Measurements from ENCODE around the gene CCDC122. TPM values are rescaled to one million over a fixed set of nuclear protein-coding genes. Genes with fewer than 3 reads are reported as not detected.

The CCDC122 gene
- total and polyA plus RNA-seq, 2 donors (not counting 3 experiments of a cell fraction or from before 2014, with no cell fraction given): 0.57 to 7.5 TPM

- H3K27me3 ChIP-seq (ENCODE audit: control insufficient read depth in 2 of 2, insufficient read depth in 2 of 2, low read length in 2 of 2): no peaks in the 10 kb centered on the region
- no peak overlapping the region for H3K27ac ChIP-seq (ENCODE audit: insufficient read depth, low read depth, low read length)
- POLR2A ChIA-PET: no interaction called here
- H3K4me3 ChIP-seq (replicated peaks in 1 of 3; ENCODE audit: insufficient read depth in 1 of 3, low read depth in 1 of 3, low read length in 3 of 3): no peak overlapping the region
- CTCF ChIA-PET: interaction anchor here (1.0 kb wide), 1 partner anchor 43 kb away, joined by 3 read pairs; no protein-coding TSS in a partner anchor
- no peaks in the 10 kb centered on the region for H3K36me3 ChIP-seq (ENCODE audit: control insufficient read depth in 2 of 2, extremely low read depth in 1 of 2, insufficient read depth in 2 of 2, low read length in 2 of 2)
- H3K9me1 ChIP-seq (replicated peaks; ENCODE audit: control insufficient read depth, extremely low read depth, insufficient read depth, low read length): no peaks in the 10 kb centered on the region
- dilution Hi-C loops (cut with MboI; ENCODE audit: extremely low pct_ligation_motif_present, low sequenced_read_pairs) (no loop called here), intact Hi-C loops (cut with micrococcal nuclease) (no loop called here)
- no peaks in the 10 kb centered on the region for H3K4me1 ChIP-seq (ENCODE audit: control insufficient read depth, extremely low read depth, insufficient read depth, low read length)
- TF ChIP-seq POLR2A (IDR thresholded peaks at IDR 0.05; ENCODE audit: low read depth, low read length): no peak
- TF ChIP-seq, protein P1, sequence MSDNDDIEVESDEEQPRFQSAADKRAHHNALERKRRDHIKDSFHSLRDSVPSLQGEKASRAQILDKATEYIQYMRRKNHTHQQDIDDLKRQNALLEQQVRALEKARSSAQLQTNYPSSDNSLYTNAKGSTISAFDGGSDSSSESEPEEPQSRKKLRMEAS (IDR thresholded peaks at IDR 0.05; ENCODE audit: insufficient read depth, insufficient read length): no peak
- TF ChIP-seq FOS (IDR thresholded peaks at IDR 0.05; ENCODE audit: borderline replicate concordance, insufficient read depth, low read length): no peak
- TF ChIP-seq JUN (IDR thresholded peaks at IDR 0.05; ENCODE audit: borderline replicate concordance, insufficient read depth, insufficient read length, low read depth): no peak
- TF ChIP-seq POLR2AphosphoS5 (IDR thresholded peaks at IDR 0.05; ENCODE audit: insufficient read depth, low read depth, low read length): no peak
- no peak overlapping the region for H3K4me2 ChIP-seq (ENCODE audit: insufficient read depth, low read length)
- H3K9ac ChIP-seq (replicated peaks; ENCODE audit: extremely low read depth, insufficient read depth, low read length): no peak overlapping the region
- no peaks in the 10 kb centered on the region for H4K20me1 ChIP-seq (replicated peaks; ENCODE audit: control insufficient read depth, extremely low read depth, insufficient read depth, low read length)
- no peak for DNase-seq (ENCODE audit: low read depth, low spot score)
- H3K9me3 ChIP-seq (replicated peaks; ENCODE audit: control insufficient read depth, insufficient read depth, low read length): no peaks in the 10 kb centered on the region
- H3K79me2 ChIP-seq (ENCODE audit: control insufficient read depth, insufficient read depth, low read length): no peaks in the 10 kb centered on the region
- FAIRE-seq: no peak
- H2AFZ ChIP-seq (ENCODE audit: low read depth, low read length): no peak overlapping the region
- BruUV-seq (replicated peaks): no TSS peak
Measured at GRCh38 chr13:43831088-43831487, 48.5 kb downstream of the CCDC122 start.

GRCh38 chr13:43830497-43830881 lies 49.1 kb downstream of the CCDC122 start:
- no peak overlapping the region for H3K4me2 ChIP-seq (ENCODE audit: insufficient read depth, low read length)

More at GRCh38 chr13:43830497-43830881, 49.1 kb downstream of the CCDC122 start:
- FAIRE-seq (no peak), DNase-seq (ENCODE audit: low read depth, low spot score) (no peak)
- dilution Hi-C loops (cut with MboI; ENCODE audit: extremely low pct_ligation_motif_present, low sequenced_read_pairs): no loop called here
- TF ChIP-seq POLR2AphosphoS5 (IDR thresholded peaks at IDR 0.05; ENCODE audit: insufficient read depth, low read depth, low read length): no peak
- no peak for TF ChIP-seq CTCF (IDR thresholded peaks at IDR 0.05; ENCODE audit: extremely low read depth in 1 of 2, insufficient read depth in 1 of 2, low read depth in 1 of 2, low read length in 2 of 2)
- TF ChIP-seq POLR2A (IDR thresholded peaks at IDR 0.05; ENCODE audit: low read depth, low read length): no peak
- TF ChIP-seq GATA2 (IDR thresholded peaks at IDR 0.05; ENCODE audit: insufficient read depth, insufficient read length, low read depth, low read length): no peak
- TF ChIP-seq MYC (IDR thresholded peaks at IDR 0.05; ENCODE audit: low read depth, low read length): no peak
- no peak for TF ChIP-seq EZH2 (IDR thresholded peaks at IDR 0.05; ENCODE audit: borderline replicate concordance, low read depth, low read length, severe bottlenecking)
- no peak for TF ChIP-seq FOS (IDR thresholded peaks at IDR 0.05; ENCODE audit: borderline replicate concordance, insufficient read depth, low read length)
- TF ChIP-seq JUN (IDR thresholded peaks at IDR 0.05; ENCODE audit: borderline replicate concordance, insufficient read depth, insufficient read length, low read depth): no peak
- TF ChIP-seq, protein P1 (IDR thresholded peaks at IDR 0.05; ENCODE audit: insufficient read depth, insufficient read length): no peak
- Histone ChIP-seq H3K9ac (replicated peaks; ENCODE audit: extremely low read depth, insufficient read depth, low read length) (no peak overlapping the region), H4K20me1 (replicated peaks; ENCODE audit: control insufficient read depth, extremely low read depth, insufficient read depth, low read length) (no peaks in the 10 kb centered on the region), H3K9me3 (replicated peaks; ENCODE audit: control insufficient read depth, insufficient read depth, low read length) (no peaks in the 10 kb centered on the region), H3K27ac (ENCODE audit: insufficient read depth, low read depth, low read length) (no peak overlapping the region), H2AFZ (ENCODE audit: low read depth, low read length) (no peak overlapping the region), H3K79me2 (ENCODE audit: control insufficient read depth, insufficient read depth, low read length) (no peaks in the 10 kb centered on the region), H3K9me1 (replicated peaks; ENCODE audit: control insufficient read depth, extremely low read depth, insufficient read depth, low read length) (no peaks in the 10 kb centered on the region), H3K4me1 (ENCODE audit: control insufficient read depth, extremely low read depth, insufficient read depth, low read length) (no peaks in the 10 kb centered on the region), H3K36me3 (ENCODE audit: control insufficient read depth in 2 of 2, extremely low read depth in 1 of 2, insufficient read depth in 2 of 2, low read length in 2 of 2) (no peaks in the 10 kb centered on the region), H3K4me3 (replicated peaks in 1 of 3; ENCODE audit: insufficient read depth in 1 of 3, low read depth in 1 of 3, low read length in 3 of 3) (no peak overlapping the region), H3K27me3 (ENCODE audit: control insufficient read depth in 2 of 2, insufficient read depth in 2 of 2, low read length in 2 of 2) (no peaks in the 10 kb centered on the region)
- CTCF ChIA-PET: no interaction called here
- POLR2A ChIA-PET: no interaction called here
- intact Hi-C loops (cut with micrococcal nuclease): no loop called here
- BruUV-seq (replicated peaks): no TSS peak

Data from endothelial cell of umbilical vein (primary cell).